Measurements from ENCODE around the gene SCN11A. TPM values are rescaled to one million over a fixed set of nuclear protein-coding genes. Genes with fewer than 3 reads are reported as not detected.
"Not testable (repeated sequence)": the region's sequence is repeated elsewhere in the genome, so short reads cannot be mapped to it uniquely, and the experiment has no call there.

SCN11A gene
- total RNA-seq, 1 donor from 2014 or later: not detected

DNA sequence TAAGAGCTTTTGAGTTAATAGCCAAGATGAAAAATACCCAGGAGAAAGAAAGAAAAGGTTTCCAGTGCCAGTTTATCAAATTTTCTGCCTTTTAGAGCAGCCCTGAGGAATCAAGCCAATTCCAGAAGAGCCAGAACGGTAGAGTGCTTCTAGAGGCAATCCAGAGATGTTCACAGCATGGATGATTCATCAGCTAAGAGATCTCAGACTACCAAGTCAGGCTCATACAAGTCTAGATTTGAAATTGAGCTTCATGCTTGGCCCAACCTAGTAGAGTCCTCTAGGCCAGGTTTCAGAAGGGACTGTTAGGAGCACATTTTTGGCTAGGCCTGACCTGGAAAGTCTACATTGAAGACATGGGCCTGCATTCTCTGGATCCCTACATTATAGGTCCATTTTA lies 15.5 kb upstream of the SCN11A start:
- DNase-seq (ENCODE audit: low read depth): no peak
- TF ChIP-seq, protein P1, sequence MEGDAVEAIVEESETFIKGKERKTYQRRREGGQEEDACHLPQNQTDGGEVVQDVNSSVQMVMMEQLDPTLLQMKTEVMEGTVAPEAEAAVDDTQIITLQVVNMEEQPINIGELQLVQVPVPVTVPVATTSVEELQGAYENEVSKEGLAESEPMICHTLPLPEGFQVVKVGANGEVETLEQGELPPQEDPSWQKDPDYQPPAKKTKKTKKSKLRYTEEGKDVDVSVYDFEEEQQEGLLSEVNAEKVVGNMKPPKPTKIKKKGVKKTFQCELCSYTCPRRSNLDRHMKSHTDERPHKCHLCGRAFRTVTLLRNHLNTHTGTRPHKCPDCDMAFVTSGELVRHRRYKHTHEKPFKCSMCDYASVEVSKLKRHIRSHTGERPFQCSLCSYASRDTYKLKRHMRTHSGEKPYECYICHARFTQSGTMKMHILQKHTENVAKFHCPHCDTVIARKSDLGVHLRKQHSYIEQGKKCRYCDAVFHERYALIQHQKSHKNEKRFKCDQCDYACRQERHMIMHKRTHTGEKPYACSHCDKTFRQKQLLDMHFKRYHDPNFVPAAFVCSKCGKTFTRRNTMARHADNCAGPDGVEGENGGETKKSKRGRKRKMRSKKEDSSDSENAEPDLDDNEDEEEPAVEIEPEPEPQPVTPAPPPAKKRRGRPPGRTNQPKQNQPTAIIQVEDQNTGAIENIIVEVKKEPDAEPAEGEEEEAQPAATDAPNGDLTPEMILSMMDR (conservative IDR thresholded peaks at IDR 0.05; ENCODE audit: low read depth, low read length): no peak
- H3K4me3 ChIP-seq (ENCODE audit: low read depth, low read length): no peak overlapping the region

DNA sequence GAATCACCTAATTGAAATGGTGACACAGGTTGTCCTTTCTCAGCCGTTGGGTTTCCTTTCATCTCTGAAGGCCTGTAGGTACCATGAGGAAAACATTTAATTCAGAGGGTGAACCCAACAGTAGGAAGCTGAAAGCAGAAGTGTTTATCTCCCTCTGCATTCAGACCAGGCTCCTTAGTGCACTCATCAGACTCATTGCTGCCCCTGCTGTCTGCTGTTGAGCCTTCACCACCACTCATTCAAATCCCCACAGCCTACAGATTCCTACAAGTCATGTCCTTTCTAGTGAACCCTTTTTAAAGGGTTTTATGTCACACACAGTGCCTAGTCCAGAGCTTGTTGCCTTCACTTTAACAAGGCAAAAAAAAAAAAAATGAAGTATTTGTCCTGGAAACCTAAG lies 13.5 kb upstream of the SCN11A start:
- no peak overlapping the region for H3K4me3 ChIP-seq (ENCODE audit: low read depth, low read length)
- DNase-seq (ENCODE audit: low read depth): no peak
- TF ChIP-seq, protein P1 (conservative IDR thresholded peaks at IDR 0.05; ENCODE audit: low read depth, low read length): peak; percentile 66

DNA sequence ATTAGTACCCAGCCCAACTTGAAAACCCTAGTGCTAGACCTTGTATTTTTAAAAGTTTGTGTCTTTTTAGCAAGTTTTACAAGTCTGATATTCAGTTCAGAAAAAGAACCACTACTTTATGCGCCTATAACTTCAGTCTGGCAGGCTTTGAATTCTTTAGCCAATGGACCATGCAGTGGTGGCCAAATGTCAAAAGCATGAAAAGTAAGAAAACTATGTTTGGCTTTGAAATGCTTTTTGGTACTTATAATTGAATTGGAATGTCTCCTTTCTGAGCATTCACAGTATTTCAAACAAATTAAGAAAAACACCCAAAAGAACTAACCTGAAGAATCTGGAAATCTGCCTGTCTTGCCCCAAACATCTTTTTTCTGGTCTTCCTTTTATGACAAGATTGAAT lies 12.9 kb upstream of the SCN11A start:
- TF ChIP-seq, protein P1 (conservative IDR thresholded peaks at IDR 0.05; ENCODE audit: low read depth, low read length): no peak
- no peak overlapping the region for H3K4me3 ChIP-seq (ENCODE audit: low read depth, low read length)
- peak; percentile 48 for DNase-seq (ENCODE audit: low read depth)

DNA sequence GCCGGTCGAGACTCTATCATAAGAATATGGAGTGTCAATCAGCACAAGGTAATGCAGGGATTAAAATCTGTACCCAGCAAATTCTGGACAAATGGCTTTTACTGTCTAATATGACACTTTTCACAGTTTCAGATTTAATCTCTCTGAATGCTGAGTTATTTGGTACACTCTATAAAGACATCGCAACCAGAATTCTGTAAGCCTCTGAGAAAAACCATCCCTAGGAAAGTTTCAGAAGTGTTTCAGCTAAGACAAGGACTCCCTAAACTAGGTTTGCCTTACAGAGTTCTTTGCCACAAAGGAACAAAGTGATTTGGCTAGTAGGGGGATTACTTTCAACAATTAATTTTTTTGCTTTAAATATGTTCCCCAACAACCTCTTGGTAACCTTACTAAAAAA lies 11.4 kb upstream of the SCN11A start:
- TF ChIP-seq, protein P1 (conservative IDR thresholded peaks at IDR 0.05; ENCODE audit: low read depth, low read length): no peak
- no peak for DNase-seq (ENCODE audit: low read depth)

DNA sequence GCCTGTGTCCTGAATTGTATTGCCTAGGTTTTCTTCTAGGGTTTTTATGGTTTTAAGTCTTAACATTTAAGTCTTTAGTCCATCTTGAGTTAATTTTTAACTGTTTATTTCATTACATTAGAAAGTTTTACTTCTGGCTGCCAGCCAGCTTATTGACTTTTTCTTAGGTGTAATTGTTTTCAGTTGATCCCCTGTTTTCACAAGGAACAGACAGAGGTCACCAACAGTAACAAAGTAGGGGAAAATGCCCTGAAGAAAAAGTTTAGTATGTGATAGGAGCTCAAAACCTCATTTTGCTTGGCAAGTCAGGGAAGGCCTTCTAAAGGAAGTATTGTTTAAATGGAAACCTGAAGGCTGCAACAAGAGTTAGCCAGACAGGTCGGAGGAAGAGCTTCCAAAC lies 10.4 kb upstream of the SCN11A start:
- TF ChIP-seq, protein P1 (conservative IDR thresholded peaks at IDR 0.05; ENCODE audit: low read depth, low read length): no peak
- DNase-seq (ENCODE audit: low read depth): no peak
- H3K4me3 ChIP-seq (ENCODE audit: low read depth, low read length): no peak overlapping the region

More for the DNA sequence above, 11.4 kb upstream of the SCN11A start:
- no peak overlapping the region for H3K4me3 ChIP-seq (ENCODE audit: low read depth, low read length)

DNA sequence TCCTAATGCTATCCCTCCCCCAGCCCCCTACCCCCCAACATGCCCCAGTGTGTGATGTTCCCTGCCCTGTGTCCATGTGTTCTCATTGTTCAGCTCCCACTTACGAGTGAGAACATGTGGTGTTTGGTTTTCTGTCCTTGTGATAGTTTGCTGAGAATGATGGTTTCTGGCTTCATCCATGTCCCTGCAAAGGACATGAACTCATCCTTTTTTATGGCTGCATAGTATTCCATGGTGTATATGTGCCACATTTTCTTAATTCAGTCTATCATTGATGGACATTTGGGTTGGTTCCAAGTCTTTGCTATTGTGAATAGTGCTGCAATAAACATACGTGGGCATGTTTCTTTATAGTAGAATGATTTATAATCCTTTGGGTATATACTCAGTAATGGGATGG lies 9.5 kb upstream of the SCN11A start:
- H3K4me3 ChIP-seq (ENCODE audit: low read depth, low read length); DNase-seq (ENCODE audit: low read depth): not testable (repeated sequence)

DNA sequence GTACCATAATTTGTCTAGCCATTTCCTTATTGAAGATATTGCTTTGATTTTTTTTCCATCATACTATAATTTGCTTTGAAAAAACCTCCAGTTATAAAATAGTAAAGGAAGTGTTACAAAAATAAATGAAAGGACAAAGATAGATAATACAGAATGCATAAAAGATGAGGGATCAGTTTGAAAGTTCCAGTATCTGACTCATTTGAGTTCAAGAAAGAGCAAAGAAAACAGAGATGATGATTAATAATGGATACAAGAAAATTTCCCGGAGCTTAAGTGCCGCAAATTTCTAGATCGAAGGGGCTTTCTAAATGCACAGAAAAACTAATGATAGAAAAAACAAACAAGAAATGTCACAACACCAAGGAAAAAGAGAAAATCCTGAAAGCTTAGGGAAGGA lies 4.4 kb upstream of the SCN11A start:
- TF ChIP-seq, protein P1 (conservative IDR thresholded peaks at IDR 0.05; ENCODE audit: low read depth, low read length): no peak
- no peak overlapping the region for H3K4me3 ChIP-seq (ENCODE audit: low read depth, low read length)
- DNase-seq (ENCODE audit: low read depth): no peak

DNA sequence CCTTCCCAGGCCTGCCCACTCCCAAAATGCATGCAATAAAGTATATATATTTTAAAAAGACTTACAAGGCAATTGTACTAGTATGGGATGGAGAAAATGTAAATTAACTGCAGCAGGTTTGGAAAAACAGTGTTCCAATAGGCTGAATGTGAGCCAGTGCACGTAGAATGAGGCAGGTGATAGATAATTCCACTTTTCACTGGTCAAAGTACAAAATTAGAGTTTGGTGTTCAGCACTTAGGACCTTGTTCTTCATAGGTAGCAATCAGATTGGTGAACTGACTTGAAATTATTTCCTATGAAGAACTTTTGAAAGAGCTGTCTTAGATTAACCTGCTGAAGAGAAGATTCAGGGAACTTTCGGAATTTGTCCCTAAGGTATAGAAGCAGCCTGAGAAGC lies 2.0 kb upstream of the SCN11A start:
- no peak for DNase-seq (ENCODE audit: low read depth)
- no peak overlapping the region for H3K4me3 ChIP-seq (ENCODE audit: low read depth, low read length)
- TF ChIP-seq, protein P1 (conservative IDR thresholded peaks at IDR 0.05; ENCODE audit: low read depth, low read length): no peak
